HEK293 (cell line): ENCODE data around the gene GPR35.

ENCODE experiments used
- BCL11A ChIP-seq: fragments of 450-650 bp; formaldehyde crosslinking; IDR thresholded peaks from 2 replicates; pipeline ENCODE4 v1.5.1; 2016; ENCODE audit warnings: low read depth, missing biosample characterization, missing genetic modification characterization
- ELK4 ChIP-seq: IDR thresholded peaks from 2 replicates; pipeline ENCODE4 v1.6.1; 2011; ENCODE audit warnings: mild to moderate bottlenecking, low read depth, low read length, borderline replicate concordance
- GFI1B ChIP-seq: fragments of 450-650 bp; formaldehyde crosslinking; IDR thresholded peaks from 2 replicates; pipeline ENCODE4 v1.5.1; 2016; ENCODE audit warnings: missing biosample characterization, missing genetic modification characterization
- GLIS1 ChIP-seq: fragments of 450-650 bp; formaldehyde crosslinking; IDR thresholded peaks from 2 replicates; pipeline ENCODE4 v1.5.1; 2016; ENCODE audit warnings: missing biosample characterization, missing genetic modification characterization
- KLF9 ChIP-seq: fragments of 450-650 bp; formaldehyde crosslinking; IDR thresholded peaks from 2 replicates; pipeline ENCODE4 v1.5.1; 2016; ENCODE audit warnings: missing biosample characterization, missing genetic modification characterization, low read depth
- MEIS1 ChIP-seq: sonication (generic); formaldehyde crosslinking; IDR thresholded peaks from 2 replicates; pipeline ENCODE4 v1.8.1; 2022; ENCODE audit warnings: missing genetic modification reagents, mild to moderate bottlenecking, borderline replicate concordance
- PATZ1 ChIP-seq: fragments of 450-650 bp; formaldehyde crosslinking; IDR thresholded peaks from 2 replicates; pipeline ENCODE4 v1.5.1; 2016; ENCODE audit warnings: missing biosample characterization, missing genetic modification characterization
- PRDM4 ChIP-seq: fragments of 450-650 bp; formaldehyde crosslinking; IDR thresholded peaks from 2 replicates; pipeline ENCODE4 v1.5.1; 2017; ENCODE audit warnings: missing biosample characterization, missing genetic modification characterization
- YY2 ChIP-seq: fragments of 450-650 bp; formaldehyde crosslinking; IDR thresholded peaks from 2 replicates; pipeline ENCODE4 v1.5.1; 2016; ENCODE audit warnings: missing biosample characterization, missing genetic modification characterization
- ZBTB17 ChIP-seq: fragments of 450-650 bp; formaldehyde crosslinking; IDR thresholded peaks from 2 replicates; pipeline ENCODE4 v1.5.1; 2016; ENCODE audit warnings: missing biosample characterization, missing genetic modification characterization
- ZBTB21 ChIP-seq: fragments of 450-650 bp; formaldehyde crosslinking; IDR thresholded peaks from 2 replicates; pipeline ENCODE4 v1.5.1; 2017; ENCODE audit warnings: missing biosample characterization, missing genetic modification characterization
- ZBTB48 ChIP-seq: fragments of 450-650 bp; formaldehyde crosslinking; IDR thresholded peaks from 2 replicates; pipeline ENCODE4 v1.5.1; 2016; ENCODE audit warnings: missing biosample characterization, missing genetic modification characterization
- ZBTB49 ChIP-seq: fragments of 450-650 bp; formaldehyde crosslinking; IDR thresholded peaks from 2 replicates; pipeline ENCODE4 v1.5.1; 2016; ENCODE audit warnings: missing biosample characterization, missing genetic modification characterization, low read depth
- ZNF2 ChIP-seq: fragments of 450-650 bp; formaldehyde crosslinking; IDR thresholded peaks from 2 replicates; pipeline ENCODE4 v1.5.1; 2016; ENCODE audit warnings: missing biosample characterization, missing genetic modification characterization
- ZNF391 ChIP-seq: fragments of 450-650 bp; formaldehyde crosslinking; IDR thresholded peaks from 2 replicates; pipeline ENCODE4 v1.5.1; 2016; ENCODE audit warnings: low read depth, missing biosample characterization, missing genetic modification characterization, borderline replicate concordance
- ZNF558 ChIP-seq: fragments of 450-650 bp; formaldehyde crosslinking; IDR thresholded peaks from 2 replicates; pipeline ENCODE4 v1.5.1; 2016; ENCODE audit warnings: missing biosample characterization, missing genetic modification characterization
- ZNF610 ChIP-seq: fragments of 450-650 bp; formaldehyde crosslinking; IDR thresholded peaks from 2 replicates; pipeline ENCODE4 v1.5.1; 2016; ENCODE audit warnings: missing biosample characterization, missing genetic modification characterization, borderline replicate concordance
- ZNF639 ChIP-seq: fragments of 450-650 bp; formaldehyde crosslinking; IDR thresholded peaks from 2 replicates; pipeline ENCODE4 v1.5.1; 2016; ENCODE audit warnings: missing biosample characterization, missing genetic modification characterization
- ZNF76 ChIP-seq: fragments of 450-650 bp; formaldehyde crosslinking; IDR thresholded peaks from 2 replicates; pipeline ENCODE4; 2016; ENCODE audit warnings: low read depth, missing biosample characterization, missing genetic modification characterization, borderline replicate concordance
- ZXDB ChIP-seq: fragments of 450-650 bp; formaldehyde crosslinking; IDR thresholded peaks from 2 replicates; pipeline ENCODE4 v1.5.1; 2016; ENCODE audit warnings: missing biosample characterization, missing genetic modification characterization
- TF ChIP-seq, protein P1 (sequence below): fragments of 450-650 bp; formaldehyde crosslinking; conservative IDR thresholded peaks from 2 replicates; pipeline ENCODE4 v1.5.1; 2016; ENCODE audit warnings: low read depth, missing biosample characterization, missing genetic modification characterization
- TF ChIP-seq, protein P2 (sequence below): fragments of 450-650 bp; formaldehyde crosslinking; IDR thresholded peaks from 2 replicates; pipeline ENCODE4 v1.5.1; 2016; ENCODE audit warnings: missing biosample characterization, missing genetic modification characterization

Gene GPR35

DNA sequence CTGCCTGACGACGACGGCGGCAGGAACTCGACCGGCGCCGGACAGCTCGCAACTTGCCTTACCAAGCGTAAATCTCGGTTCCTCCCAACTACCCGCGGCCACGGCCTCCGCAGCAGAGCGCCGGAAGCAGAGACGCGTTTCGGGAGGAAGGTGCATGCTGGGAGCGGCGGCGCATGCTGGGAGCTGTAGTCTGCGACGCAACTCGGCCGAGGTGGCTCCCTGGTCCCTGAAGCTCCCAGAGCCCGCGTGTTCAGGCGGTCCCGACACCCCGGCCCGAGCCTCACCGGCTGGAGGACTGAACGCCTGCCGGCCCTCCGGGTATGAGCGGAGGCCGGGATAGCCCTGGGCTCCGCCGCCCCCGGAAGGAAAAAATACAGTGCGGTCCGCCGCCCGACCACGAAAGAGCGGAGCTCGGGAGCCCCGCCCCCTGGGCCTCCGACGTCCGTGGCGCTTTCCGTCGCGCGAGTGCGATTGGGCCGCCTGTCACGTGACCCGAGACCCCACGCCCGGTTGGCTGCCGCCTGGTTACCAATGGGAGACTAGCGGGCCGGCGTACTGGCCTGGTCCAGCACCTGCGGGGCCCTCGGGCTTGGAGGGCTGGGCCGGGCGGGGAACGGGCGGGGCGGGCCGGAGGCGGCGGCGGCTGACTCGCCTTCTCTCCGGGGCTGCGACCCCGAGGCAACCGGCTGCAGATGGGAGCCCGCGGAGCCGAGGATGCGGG is 38.9 kb upstream of the GPR35 start, which contains the start of gene CAPN10 (continued):
- TF ChIP-seq GFI1B (tag by site-specific recombination) (peak; percentile 86; the same call in 1 of the 2 replicates), ZXDB (tag by site-specific recombination) (peak; percentile 84), ZNF558 (tag by site-specific recombination) (no peak), ZBTB49 (no peak), PRDM4 (peak; percentile 0; the same call in 1 of the 2 replicates), ZNF76 (tag by site-specific recombination) (peak; percentile 99), ZNF610 (tag by site-specific recombination) (0 out of 2 replicates have a peak, but pooled peaks have one; percentile 20), ZNF391 (peak; percentile 66; the same call in 1 of the 2 replicates), ELK4 (peak; percentile 71; the same call in 1 of the 2 replicates), BCL11A (tag by site-specific recombination) (no peak), ZBTB48 (tag by site-specific recombination) (peak; percentile 73), MEIS1 (CRISPR knock-in tag) (no peak), ZBTB17 (peak; percentile 66), KLF9 (peak; percentile 61; the same call in 1 of the 2 replicates), PATZ1 (tag by site-specific recombination) (peak; percentile 42), YY2 (tag by site-specific recombination) (peak; percentile 63; the same call in 1 of the 2 replicates), ZBTB21 (0 out of 2 replicates have a peak, but pooled peaks have one; percentile 18), ZNF639 (peak; percentile 51; the same call in 1 of the 2 replicates), GLIS1 (no peak), ZNF2 (peak; percentile 36; the same call in 1 of the 2 replicates)
- TF ChIP-seq, protein P1, sequence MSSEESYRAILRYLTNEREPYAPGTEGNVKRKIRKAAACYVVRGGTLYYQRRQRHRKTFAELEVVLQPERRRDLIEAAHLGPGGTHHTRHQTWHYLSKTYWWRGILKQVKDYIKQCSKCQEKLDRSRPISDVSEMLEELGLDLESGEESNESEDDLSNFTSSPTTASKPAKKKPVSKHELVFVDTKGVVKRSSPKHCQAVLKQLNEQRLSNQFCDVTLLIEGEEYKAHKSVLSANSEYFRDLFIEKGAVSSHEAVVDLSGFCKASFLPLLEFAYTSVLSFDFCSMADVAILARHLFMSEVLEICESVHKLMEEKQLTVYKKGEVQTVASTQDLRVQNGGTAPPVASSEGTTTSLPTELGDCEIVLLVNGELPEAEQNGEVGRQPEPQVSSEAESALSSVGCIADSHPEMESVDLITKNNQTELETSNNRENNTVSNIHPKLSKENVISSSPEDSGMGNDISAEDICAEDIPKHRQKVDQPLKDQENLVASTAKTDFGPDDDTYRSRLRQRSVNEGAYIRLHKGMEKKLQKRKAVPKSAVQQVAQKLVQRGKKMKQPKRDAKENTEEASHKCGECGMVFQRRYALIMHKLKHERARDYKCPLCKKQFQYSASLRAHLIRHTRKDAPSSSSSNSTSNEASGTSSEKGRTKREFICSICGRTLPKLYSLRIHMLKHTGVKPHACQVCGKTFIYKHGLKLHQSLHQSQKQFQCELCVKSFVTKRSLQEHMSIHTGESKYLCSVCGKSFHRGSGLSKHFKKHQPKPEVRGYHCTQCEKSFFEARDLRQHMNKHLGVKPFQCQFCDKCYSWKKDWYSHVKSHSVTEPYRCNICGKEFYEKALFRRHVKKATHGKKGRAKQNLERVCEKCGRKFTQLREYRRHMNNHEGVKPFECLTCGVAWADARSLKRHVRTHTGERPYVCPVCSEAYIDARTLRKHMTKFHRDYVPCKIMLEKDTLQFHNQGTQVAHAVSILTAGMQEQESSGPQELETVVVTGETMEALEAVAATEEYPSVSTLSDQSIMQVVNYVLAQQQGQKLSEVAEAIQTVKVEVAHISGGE (tag by site-specific recombination), result peak; percentile 93
- TF ChIP-seq, protein P2, sequence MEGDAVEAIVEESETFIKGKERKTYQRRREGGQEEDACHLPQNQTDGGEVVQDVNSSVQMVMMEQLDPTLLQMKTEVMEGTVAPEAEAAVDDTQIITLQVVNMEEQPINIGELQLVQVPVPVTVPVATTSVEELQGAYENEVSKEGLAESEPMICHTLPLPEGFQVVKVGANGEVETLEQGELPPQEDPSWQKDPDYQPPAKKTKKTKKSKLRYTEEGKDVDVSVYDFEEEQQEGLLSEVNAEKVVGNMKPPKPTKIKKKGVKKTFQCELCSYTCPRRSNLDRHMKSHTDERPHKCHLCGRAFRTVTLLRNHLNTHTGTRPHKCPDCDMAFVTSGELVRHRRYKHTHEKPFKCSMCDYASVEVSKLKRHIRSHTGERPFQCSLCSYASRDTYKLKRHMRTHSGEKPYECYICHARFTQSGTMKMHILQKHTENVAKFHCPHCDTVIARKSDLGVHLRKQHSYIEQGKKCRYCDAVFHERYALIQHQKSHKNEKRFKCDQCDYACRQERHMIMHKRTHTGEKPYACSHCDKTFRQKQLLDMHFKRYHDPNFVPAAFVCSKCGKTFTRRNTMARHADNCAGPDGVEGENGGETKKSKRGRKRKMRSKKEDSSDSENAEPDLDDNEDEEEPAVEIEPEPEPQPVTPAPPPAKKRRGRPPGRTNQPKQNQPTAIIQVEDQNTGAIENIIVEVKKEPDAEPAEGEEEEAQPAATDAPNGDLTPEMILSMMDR, result peak; percentile 14; the same call in 1 of the 2 replicates
